K562 (cell line): ENCODE results near the gene MIEN1. TPM values are rescaled to one million over a fixed set of nuclear protein-coding genes. Genes with fewer than 3 reads are reported as not detected.

ENCODE experiments used
- CEBPB ChIP-seq: fragments of 450-650 bp; IDR thresholded peaks from 2 replicates; pipeline ENCODE4 v1.6.1; 2016; ENCODE audit warnings: missing genetic modification characterization, missing compliant biosample characterization
- ESRRB ChIP-seq: fragments of 250-450 bp; sonication (Bioruptor Pico); IDR thresholded peaks from 2 replicates; pipeline ENCODE4 v1.5.0; 2020; ENCODE audit warnings: mild to moderate bottlenecking, moderate library complexity, borderline replicate concordance
- ZNF449 ChIP-seq: fragments of 250-450 bp; sonication (Bioruptor Pico); IDR thresholded peaks from 2 replicates; pipeline ENCODE4 v1.8.0; 2022; ENCODE audit warnings: moderate library complexity, mild to moderate bottlenecking, inconsistent platforms
- polyA plus RNA-seq, 8 experiments: library from polyadenylated mRNA; depleted of rRNA in 4 of 8; stranded (reverse) in 5 of 8; unstranded in 3 of 8; fragments of >200 nt; fragmentation: Nextera tagmentation in 2 of 8; fragmentation: Illumina TruSeq in 1 of 8; extraction: Ambion mirVana in 2 of 8; extraction: Trizol in 1 of 8; gene quantifications; 2 replicates each; pipeline versions ENCODE4 v1.2.1 to v1.2.3, GENCODE V29; 2011 to 2014; ENCODE audit warnings: inconsistent platforms in 1 of 8, missing spikeins in 1 of 8
- total RNA-seq, 7 experiments: library from RNA; depleted of rRNA in 6 of 7; stranded (reverse); fragments of >200 nt in 6 of 7; fragmentation: Illumina TruSeq in 2 of 7; extraction: Trizol in 2 of 7; gene quantifications; 2 replicates each; pipeline versions ENCODE4 v1.2.1 to v1.2.3, GENCODE V29; 2011 to 2021; ENCODE audit warnings: low replicate concordance in 1 of 7
- TF ChIP-seq, protein P1 (sequence below): fragments of 250-450 bp; sonication (Bioruptor Pico); IDR thresholded peaks from 2 replicates; pipeline ENCODE4 v1.5.0; 2021; ENCODE audit warnings: mild to moderate bottlenecking, borderline replicate concordance

MIEN1 gene
- total and polyA plus RNA-seq, 9 of the 15 experiments (the other 6 are each of a cell fraction or from before 2014, with no cell fraction given), result 61.3 to 142 (median 78.9) TPM

- TF ChIP-seq ESRRB (CRISPR knock-in tag) (no peak), CEBPB (tag) (no peak), ZNF449 (no peak)
- TF ChIP-seq, protein P1, sequence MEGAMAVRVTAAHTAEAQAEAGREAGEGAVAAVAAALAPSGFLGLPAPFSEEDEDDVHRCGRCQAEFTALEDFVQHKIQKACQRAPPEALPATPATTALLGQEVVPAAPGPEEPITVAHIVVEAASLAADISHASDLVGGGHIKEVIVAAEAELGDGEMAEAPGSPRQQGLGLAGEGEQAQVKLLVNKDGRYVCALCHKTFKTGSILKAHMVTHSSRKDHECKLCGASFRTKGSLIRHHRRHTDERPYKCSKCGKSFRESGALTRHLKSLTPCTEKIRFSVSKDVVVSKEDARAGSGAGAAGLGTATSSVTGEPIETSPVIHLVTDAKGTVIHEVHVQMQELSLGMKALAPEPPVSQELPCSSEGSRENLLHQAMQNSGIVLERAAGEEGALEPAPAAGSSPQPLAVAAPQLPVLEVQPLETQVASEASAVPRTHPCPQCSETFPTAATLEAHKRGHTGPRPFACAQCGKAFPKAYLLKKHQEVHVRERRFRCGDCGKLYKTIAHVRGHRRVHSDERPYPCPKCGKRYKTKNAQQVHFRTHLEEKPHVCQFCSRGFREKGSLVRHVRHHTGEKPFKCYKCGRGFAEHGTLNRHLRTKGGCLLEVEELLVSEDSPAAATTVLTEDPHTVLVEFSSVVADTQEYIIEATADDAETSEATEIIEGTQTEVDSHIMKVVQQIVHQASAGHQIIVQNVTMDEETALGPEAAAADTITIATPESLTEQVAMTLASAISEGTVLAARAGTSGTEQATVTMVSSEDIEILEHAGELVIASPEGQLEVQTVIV (CRISPR knock-in tag), result no peak
- TF ChIP-seq, all 486 proteins: peak for 8
Measured at GRCh38 chr17:39687101-39687545, 43.2 kb downstream of the MIEN1 start (continued).
